EH (cell line): ENCODE measurements around the gene DEF6.
A peak's percentile ranks its signal among the peaks of the same experiment; 100 is the strongest.
"Not testable (repeated sequence)": the region's sequence is repeated elsewhere in the genome, so short reads cannot be mapped to it uniquely, and the experiment has no call there.

ENCODE experiments used
- DNase-seq: peaks from one replicate; pipeline ENCODE4 v3.0.0-alpha.2; 2015; ENCODE audit warnings: low read depth

DEF6 gene

GRCh38 chr6:35310265-35310831 lies 12.7 kb downstream of the DEF6 start:
- DNase-seq = no peak

GRCh38 chr6:35311390-35312075 lies 13.9 kb downstream of the DEF6 start:
- DNase-seq = no peak

- DNase-seq = no peak
These were observed 14.6 kb downstream of the DEF6 start for GRCh38 chr6:35312076-35312800.

DNA sequence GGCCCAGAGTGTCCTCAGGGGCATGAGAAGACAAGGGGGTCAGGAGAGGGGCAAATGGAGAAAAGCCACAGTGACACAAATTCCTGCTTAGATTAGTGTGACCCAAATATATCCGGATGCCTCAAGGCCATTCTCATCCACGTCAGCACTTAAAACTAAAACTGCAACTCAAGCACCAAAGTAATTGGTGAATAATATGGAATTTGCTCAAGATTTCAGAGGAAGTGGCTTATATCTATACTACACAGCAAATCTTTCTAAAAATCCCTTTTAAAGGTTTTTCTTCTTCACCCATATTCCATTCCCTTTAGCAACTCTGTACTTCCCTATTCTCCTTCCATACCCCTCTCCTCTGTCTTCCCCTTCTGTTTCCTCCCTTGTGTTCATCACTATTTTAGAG lies 15.2 kb downstream of the DEF6 start:
- DNase-seq = no peak

DNA sequence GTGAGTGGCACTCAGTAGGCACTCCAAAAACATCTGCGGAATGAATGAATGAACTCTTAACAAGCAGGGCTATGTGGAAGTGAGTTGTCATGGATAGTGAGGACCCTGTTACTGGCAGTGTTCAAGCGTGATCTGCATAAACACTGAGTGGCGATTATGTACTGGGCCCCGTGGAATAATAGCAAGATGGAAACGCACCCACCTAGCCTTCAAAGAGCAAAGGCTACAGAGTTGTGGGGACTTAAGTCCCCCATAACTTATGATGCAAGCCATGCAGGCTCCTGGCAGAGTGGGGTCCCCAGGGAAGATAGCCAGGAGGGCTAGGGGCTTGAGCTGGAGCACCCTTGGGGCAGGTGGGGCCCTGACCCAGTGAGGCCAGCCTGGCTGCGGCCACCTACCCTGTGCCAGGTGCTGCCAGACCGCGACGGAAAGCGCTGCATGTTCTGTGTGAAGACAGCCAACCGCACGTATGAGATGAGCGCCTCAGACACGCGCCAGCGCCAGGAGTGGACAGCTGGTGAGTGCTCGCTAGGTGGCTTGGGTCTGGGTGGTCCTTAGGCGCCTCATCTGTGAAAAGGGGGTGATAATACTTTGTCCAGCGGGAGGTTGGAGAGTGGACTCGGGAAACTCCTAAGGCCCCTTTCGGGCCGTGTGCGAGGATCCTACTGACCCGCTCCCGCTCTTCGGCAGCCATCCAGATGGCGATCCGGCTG lies 20.0 kb downstream of the DEF6 start:
- DNase-seq = no peak

DNA sequence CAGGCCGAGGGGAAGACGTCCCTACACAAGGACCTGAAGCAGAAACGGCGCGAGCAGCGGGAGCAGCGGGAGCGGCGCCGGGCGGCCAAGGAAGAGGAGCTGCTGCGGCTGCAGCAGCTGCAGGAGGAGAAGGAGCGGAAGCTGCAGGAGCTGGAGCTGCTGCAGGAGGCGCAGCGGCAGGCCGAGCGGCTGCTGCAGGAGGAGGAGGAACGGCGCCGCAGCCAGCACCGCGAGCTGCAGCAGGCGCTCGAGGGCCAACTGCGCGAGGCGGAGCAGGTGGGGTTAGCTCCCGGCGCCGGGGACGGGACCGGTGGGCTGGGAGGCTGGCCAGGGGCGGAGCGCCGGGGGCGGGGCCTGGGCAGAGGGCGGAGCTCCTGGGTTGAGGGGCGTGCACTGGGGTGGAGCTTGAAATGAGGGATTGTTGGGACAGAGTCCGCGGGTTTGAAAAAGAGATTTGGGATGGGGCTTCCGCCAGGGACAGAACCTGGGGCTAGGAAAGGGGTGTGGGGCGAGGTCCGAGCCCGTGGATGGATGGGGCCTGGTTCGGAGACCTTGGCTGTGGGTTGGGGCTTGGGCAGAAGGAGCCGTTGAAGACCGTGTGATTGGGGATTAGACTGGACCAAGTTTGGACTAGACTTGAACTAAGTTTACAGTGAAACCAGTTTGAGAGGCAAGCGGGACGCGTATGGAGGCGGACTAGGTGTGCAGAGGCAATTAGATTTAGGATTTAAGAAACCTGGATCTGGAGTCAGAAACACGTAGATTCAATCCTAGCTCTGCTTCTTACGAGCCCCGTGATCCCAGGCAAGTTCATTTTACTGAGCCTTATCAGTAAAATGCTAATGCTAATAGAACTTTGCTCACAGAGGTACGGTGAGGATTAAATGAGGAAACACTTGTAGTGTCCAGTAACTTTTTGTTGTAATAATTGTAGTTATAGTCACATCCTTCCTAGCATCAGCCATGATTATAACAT lies 20.9 kb downstream of the DEF6 start:
- DNase-seq = peak; percentile 86

GRCh38 chr6:35319346-35320030 lies 21.9 kb downstream of the DEF6 start:
- no peak for DNase-seq

DNA sequence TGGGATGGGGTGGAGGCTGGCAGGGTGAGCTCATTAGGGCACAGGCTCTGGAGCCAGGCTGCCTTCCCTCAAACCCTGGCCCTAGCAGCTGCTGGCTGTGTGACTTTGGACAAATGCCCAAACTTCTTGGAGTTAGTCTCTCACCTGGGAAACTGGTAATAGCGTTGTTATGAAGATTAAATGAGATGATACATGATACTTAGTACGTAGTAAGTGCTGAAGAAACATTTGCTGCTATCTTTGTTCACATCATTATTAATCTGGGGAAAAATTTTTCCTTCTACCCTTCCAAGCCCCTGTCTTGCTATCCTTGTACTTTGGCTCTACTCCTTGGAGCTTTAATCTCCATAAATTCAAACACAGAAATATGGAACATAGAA lies 22.4 kb downstream of the DEF6 start:
- DNase-seq = no peak

GRCh38 chr6:35321091-35321490 lies 23.5 kb downstream of the DEF6 start:
- no peak for DNase-seq

- peak; percentile 66 for DNase-seq
These were observed 29.9 kb downstream of the DEF6 start for GRCh38 chr6:35327349-35328027.

DNA sequence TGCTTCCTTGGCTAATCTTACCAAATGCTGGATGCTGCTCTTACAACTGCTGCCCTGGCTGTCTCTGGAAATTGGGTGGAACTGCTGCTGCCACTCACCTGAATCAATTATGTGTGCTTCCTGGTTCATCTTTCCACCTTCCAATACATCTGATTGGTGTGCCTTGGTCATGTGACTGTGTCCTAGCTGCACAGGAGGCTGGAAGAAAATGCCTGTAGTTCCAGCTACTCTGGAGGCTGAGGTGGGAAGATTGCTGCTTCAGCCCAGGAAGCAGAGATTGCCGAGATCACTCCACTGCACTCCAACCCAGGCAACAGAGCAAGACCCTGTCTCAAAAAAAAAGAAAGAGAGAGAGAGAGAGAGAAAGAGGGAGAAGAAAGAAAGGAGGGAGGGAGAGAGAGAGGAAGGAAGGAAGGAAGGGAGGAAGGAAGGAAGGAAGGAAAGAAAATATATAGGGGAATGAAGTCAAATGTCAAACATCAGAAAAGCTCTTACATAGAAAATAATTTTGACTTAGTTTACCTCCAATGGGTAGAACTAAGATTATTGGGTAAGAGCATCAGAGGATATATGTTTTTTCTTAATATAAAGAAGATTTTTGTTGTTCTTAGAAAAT lies 30.6 kb downstream of the DEF6 start:
- no peak for DNase-seq

DNA sequence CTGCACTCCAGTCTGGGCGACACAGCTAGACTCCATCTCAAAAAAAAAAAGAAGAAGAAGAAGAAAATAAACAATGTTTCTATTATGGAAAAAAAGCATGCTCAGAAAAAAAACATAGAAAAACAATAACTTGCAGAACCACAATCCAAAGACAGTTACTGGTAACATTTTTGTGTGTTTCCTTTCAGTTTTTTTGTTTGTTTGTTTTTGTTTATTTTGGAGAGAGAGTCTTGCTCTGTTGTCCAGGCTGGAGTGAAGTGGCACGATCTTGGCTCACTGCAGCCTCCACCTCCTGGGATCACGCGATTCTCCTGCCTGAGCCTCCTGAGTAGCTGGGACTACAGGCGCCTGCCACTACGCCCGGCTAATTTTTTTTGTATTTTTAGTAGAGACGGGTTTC lies 31.3 kb downstream of the DEF6 start:
- DNase-seq = not testable (repeated sequence)

DNA sequence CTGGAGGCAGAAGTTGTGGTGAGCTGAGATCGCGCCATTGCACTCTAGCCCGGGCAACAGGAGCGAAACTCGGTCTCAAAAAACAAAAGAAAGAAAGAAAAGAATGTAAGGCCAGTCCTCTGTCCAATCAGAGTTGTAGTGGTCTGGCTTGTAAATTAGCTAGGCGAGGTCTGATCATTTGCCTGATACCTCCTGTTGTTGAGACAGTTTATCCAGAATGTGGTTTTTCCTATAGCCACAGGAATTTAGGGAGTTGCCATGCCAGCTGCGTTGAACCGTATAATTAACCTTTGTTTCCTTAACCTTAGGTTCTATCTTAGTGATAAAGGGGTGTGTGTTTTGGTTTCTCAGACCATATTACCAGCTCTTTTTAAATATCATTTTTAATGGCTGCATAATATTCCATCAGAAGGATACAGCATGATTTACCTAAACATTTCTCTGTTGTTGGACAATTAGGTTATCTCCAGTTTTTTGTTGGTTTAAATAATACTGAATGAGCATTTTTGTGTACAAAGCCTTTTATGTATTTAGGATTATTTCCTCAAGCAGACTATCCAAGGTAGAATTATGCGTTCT lies 33.0 kb downstream of the DEF6 start:
- DNase-seq = no peak

GRCh38 chr6:35332074-35332887 lies 34.7 kb downstream of the DEF6 start:
- DNase-seq = peak; percentile 25

DNA sequence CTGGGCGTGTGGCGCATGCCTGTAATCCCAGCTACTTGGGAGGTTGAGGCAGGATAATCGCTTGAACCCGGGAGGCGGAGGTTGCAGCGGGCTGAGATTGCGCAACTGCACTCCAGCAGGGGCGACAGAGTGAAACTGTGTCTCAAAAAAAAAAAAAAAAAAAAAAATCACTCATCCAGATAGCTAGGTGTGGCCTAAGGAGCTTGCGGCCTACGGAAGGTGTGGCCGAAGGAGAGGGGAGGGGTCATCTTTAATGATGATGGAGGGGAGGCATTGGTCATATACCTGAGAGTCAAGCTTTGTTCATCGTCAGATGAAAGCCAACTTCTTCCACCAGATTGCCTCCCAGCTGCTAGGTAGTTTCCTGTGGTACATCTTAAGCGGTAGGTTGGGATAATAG lies 43.9 kb downstream of the DEF6 start:
- no peak for DNase-seq

- DNase-seq = peak; percentile 96
These were observed 44.9 kb downstream of the DEF6 start, which contains the start of gene PPARD for GRCh38 chr6:35342258-35343091. Gene PPARD, plus strand, starts transcription at chr6:35342558. Its CDS starts 68,530 bp downstream, at chr6:35411088.

DNA sequence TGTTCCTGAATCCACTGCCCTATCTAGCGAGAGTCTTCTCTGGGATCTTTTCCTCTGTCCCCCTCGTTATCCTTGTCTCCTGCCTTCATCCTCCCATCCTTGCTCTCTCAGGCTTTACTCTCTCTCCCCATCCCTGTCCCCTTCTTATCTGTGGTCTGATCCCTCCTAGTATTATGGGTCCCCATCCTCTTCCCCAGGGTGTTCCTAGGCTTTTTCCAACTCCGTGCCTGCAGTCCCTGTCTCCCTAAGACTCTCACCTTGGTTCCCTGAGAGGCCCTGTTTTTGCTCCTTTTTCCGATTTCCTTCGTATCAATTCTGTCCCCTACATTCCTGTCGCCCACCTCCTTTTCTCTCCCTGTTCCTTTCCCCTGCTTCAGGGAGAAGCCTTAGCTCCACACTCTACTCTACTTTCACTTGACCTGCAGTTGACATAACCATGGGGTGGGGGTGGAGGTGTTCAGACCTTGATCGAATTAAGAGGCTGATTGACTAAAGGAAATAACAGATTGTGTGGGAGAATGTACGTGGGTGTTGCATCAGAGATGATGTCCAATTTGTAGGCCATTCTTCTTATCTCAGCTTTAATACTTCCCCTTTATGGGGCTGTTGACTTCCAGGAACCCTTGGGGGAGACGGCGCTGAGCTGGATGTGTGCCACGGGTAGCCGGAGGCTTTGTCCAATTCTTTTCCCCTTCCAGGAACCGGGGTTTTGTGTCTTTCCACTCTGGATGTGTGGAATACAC lies 45.6 kb downstream of the DEF6 start:
- peak; percentile 52 for DNase-seq
